ENCODE measurements around the gene TACO1.

Gene TACO1

DNA sequence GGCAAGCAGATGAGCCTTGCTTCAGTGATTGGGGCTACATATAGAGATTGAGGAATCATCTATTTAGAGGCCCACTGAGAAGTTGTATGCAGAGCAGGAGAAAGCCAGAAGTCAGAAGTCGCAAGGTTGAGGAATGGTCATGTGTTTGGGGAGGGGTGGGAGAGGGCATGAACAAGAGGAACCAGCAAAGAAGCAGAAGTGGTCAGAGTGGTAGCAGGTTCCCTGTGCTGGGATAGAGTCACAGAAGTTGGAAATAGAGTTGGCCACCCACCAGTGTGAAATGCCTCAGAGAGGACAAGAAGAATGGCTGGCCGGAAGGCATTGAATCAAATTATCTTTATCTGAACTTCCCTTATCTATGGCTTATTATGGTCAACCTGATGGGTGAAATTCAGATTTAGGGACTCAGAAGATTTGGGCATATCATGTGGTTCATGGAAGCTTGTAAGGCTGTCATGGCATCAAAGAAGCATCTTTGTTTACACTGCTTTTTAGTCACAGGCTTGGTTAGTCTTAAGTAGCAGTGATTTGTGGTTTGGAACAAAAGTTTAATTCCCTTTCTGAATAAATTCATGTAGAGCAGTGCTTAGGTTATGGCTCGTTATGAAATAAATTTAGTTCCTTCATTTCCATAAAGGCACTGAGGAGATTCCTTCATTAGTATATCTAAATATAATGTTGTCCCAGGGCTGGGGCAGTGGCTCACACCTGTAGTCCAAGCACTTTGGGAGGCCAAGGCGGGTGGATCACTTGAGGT, 41.2 kb downstream of the TACO1 start:
- no peak for DNase-seq

DNA sequence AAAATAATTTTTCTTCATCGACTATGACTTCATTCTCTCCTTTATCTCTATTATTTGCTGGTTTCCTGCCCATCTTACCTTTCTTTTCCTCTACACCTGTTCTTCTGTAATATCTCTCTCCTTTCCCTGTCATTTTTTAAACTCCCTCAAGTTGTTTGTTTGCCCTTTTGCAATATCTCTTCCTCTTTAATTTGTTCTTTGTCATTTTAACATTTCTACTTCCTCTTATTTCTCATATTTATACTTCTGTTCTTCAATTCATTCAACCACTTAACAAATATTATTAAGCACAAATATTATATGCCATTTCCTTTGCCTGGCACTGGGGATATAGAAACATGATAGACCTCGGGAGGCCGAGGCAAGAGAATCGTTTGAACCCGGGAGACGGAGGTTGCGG, 44.2 kb downstream of the TACO1 start:
- no peak for DNase-seq

DNA sequence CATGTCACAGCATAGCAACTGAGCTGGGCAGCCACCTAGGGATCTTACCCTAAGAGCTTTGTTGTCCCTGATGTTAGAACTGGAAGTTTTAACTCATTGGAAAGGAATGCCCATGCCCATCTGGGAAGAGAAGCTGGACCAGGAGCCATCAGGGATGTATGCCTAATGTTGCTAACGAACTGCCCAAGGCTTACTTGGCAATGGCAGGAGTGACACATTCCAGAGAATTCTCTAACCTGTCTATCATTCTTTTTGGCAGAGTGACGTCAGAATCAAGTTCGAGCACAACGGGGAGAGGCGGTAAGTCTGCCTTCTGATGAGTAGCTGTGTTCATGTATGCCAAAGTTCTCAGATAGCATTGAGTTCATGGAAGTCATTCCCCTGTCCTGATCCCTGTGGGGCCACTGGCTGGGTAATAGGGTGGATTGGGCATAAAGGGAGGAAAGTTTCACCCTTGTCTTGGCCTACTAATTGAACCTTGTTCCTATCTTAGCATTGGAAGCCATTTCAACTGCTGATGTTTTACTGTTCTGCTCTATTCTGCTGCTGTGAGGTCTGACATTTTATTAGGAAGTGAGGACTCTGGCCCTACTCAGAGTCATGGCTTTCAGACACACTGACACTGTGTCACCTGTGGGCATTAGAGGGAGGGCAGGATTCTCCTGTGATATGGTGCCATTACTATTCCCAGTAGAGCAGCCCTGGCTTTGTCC, 45.2 kb downstream of the TACO1 start:
- no peak for DNase-seq

DNA sequence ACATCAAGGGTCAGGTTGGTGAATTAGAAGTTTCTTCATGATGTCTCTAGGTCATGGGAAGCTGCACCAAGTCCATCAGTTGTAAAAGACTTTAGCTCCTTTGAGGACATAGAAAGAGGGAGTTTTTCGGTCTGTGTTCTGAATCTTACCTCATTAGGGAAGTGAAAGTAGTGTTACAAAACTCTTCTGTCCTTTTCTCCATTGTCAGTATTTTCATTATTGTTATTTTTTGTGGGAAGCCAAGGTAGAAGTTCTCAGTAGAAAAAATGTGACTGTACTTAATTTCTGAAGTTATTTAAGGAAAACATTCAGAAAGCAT, 45.8 kb downstream of the TACO1 start:
- no peak for DNase-seq

DNA sequence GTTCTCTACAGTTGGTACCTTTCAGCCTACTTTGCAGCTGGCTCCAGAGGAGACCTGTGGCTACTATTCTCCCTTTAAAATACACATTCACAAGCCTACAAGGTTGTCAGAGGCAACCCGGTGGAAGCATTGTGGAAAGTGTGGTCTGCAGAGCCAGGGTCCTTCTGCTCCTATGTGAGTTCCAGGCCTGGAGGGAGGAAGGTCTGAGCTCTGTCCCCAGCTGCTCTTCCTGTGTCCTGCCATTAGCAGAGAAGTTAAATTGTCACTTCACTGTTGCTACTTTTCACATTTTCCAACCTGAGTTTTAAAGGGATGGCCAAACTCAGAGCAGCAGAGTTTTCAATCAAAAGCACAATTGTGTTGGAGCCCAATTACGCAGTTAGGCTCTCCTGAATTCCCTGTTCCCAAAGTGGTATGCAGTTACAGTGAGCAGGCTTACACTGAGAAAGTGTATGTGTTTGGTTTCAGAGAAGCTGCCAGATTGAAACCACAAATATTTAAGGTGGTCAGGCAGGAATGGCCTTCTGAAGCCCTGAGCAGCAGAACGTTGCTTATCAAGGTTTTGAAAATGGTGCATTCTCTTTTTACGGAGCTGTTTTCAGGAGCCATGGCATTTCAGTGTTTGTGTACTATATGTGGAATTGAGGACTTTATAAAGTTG, 46.5 kb downstream of the TACO1 start:
- DNase-seq, result no peak

DNA sequence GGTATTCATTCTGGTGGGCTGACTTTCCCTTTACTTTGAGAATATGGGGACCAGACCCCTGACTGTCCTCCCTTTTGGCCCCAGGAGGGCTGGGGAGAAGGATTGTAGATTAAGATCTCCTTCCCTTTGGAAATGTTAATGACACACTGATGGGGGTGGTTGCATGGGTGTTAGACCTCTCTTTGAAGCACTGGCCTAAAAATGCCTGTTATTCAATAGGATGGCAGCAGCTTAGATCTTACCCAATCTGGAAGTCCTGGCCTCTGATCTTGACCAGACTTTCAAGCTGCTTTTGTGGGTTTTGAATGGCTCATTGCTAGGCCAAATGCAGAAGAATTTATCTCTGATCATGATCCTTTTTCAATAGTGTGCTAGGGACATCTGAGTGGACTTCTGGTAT, 47.2 kb downstream of the TACO1 start:
- no peak for DNase-seq

DNA sequence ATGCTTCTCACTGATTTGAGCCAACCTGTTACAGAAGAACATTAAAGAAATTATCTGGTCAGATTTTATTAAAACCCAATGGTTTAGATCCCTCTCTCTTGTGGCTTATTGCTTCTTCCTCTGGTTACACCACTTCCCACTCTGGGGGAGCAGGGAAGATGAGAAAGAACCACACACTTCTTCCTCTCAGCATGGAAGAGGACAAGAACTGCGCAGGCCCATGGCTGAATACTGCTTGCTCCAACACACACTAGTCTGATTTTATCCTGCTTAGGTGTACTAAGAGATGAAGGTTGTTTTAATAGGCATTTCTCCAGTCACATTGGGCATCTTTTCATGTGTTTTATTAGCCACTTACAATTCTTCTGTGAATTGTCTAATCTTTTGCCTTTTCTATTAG, 49.1 kb downstream of the TACO1 start:
- DNase-seq, result no peak

DNA sequence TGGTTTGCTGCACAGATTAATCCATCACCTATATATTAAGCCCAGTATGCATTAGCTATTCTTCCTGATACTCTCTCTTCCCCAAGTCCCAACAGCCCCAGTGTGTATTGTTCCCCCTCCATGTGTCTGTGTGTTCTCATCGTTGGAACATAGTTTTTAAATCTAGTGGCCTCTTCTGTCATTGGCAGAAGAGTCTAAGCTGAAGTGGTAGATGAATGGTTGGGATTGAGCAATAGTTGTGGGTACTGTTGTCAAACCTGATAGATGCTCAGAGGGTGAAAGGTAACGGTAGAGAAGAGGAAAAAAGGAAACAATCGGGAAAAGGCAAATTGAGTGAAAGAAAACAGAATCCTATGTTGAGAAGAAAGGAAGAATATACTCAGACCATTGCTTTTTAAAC, 51.4 kb downstream of the TACO1 start:
- no peak for DNase-seq

DNA sequence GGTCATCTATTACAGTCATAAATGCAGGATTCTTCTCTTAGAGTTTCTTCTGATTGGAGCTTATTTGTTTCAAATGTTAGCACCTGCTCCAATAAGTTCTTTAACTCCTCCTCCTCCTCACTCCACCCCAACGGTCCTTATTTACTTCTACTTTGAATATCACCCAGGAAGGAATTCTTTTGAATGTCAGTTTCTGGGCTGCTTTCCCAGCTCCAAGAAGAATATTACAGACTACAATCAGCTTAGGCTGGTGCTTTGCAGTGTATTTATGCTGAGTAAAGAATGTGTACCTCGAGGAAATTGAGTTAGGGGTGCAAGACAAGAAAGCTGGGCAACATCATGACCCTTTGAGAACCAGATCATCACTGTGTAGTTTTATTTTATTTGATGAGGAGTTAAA, 52.4 kb downstream of the TACO1 start:
- no peak for DNase-seq

DNA sequence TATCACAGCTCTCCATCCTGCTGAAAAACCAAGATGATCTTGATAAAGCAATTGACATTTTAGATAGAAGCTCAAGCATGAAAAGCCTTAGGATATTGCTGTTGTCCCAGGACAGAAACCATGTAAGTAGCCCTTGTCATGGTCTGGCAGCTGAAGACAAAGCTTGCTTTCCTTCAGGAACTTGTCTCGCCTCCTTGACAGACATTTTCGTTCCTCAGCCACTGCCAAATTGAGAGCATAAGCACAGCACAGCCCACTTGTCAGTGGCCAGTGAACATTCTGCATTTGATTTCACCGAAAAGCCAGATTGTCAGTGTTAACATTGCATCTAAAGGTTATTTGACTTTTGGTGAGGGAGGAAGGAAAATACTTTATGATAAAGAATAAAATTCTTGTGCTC, 57.1 kb downstream of the TACO1 start:
- no peak for DNase-seq
